ENCODE results near the gene ASTN2.

The ASTN2 gene

GRCh38 chr9:116629634-116630033, 785.2 kb downstream of the ASTN2 start:
- no peak for DNase-seq (ENCODE audit: low read depth)

GRCh38 chr9:116628716-116629115, 786.1 kb downstream of the ASTN2 start:
- no peak for DNase-seq (ENCODE audit: low read depth)

- DNase-seq (ENCODE audit: low read depth): no peak
Measured at GRCh38 chr9:116627433-116627832, 787.4 kb downstream of the ASTN2 start.

- no peak for DNase-seq (ENCODE audit: low read depth)
Measured at GRCh38 chr9:116626762-116627161, 788.1 kb downstream of the ASTN2 start.

GRCh38 chr9:116623715-116624114, 791.1 kb downstream of the ASTN2 start:
- no peak for DNase-seq (ENCODE audit: low read depth)

GRCh38 chr9:116617389-116617788, 797.5 kb downstream of the ASTN2 start:
- no peak for DNase-seq (ENCODE audit: low read depth)

GRCh38 chr9:116616304-116616914, 798.4 kb downstream of the ASTN2 start:
- no peak for DNase-seq (ENCODE audit: low read depth)

GRCh38 chr9:116608064-116608463, 806.8 kb downstream of the ASTN2 start:
- DNase-seq (ENCODE audit: low read depth): no peak

- DNase-seq (ENCODE audit: low read depth): no peak
Measured at GRCh38 chr9:116605904-116606341, 808.9 kb downstream of the ASTN2 start.

GRCh38 chr9:116605060-116605459, 809.8 kb downstream of the ASTN2 start:
- no peak for DNase-seq (ENCODE audit: low read depth)

GRCh38 chr9:116604251-116604650, 810.6 kb downstream of the ASTN2 start:
- DNase-seq (ENCODE audit: low read depth): no peak

- DNase-seq (ENCODE audit: low read depth): no peak
Measured at GRCh38 chr9:116599342-116599884, 815.4 kb downstream of the ASTN2 start.

GRCh38 chr9:116596646-116597045, 818.2 kb downstream of the ASTN2 start:
- no peak for DNase-seq (ENCODE audit: low read depth)

- DNase-seq (ENCODE audit: low read depth): no peak
Measured at GRCh38 chr9:116594547-116594946, 820.3 kb downstream of the ASTN2 start.

GRCh38 chr9:116592970-116593369, 821.9 kb downstream of the ASTN2 start:
- DNase-seq (ENCODE audit: low read depth): no peak

- DNase-seq (ENCODE audit: low read depth): no peak
Measured at GRCh38 chr9:116589392-116590354, 825.2 kb downstream of the ASTN2 start.

GRCh38 chr9:116587919-116588318, 826.9 kb downstream of the ASTN2 start:
- DNase-seq (ENCODE audit: low read depth): no peak

GRCh38 chr9:116585896-116586295, 829.0 kb downstream of the ASTN2 start:
- DNase-seq (ENCODE audit: low read depth): no peak

- DNase-seq (ENCODE audit: low read depth): no peak
Measured at GRCh38 chr9:116585204-116585603, 829.7 kb downstream of the ASTN2 start.

GRCh38 chr9:116580853-116581252, 834.0 kb downstream of the ASTN2 start:
- no peak for DNase-seq (ENCODE audit: low read depth)

GRCh38 chr9:116576386-116576785, 838.5 kb downstream of the ASTN2 start:
- no peak for DNase-seq (ENCODE audit: low read depth)

- DNase-seq (ENCODE audit: low read depth): no peak
Measured at GRCh38 chr9:116574027-116574679, 840.7 kb downstream of the ASTN2 start.

All from stimulated activated CD8-positive, alpha-beta memory T cell treated with anti-CD3 and anti-CD28 coated beads, Interleukin-7, amount 100 ng/mL, for 24 hours (primary cell).